HG03457 (cell line): ENCODE results near the gene SLC25A21.
"Not testable (repeated sequence)": the region's sequence is repeated elsewhere in the genome, so short reads cannot be mapped to it uniquely, and the experiment has no call there.

Source experiments
- ATAC-seq: cut with Tn5 transposase; IDR thresholded peaks from one replicate; pipeline ENCODE4 v1.9.1; 2021; ENCODE audit warnings: moderate number of reproducible peaks; ENCODE audit not compliant: unreplicated experiment

Gene SLC25A21

GRCh38 chr14:37091651-37092050, 80.8 kb downstream of the SLC25A21 start:
- no peak for ATAC-seq

DNA sequence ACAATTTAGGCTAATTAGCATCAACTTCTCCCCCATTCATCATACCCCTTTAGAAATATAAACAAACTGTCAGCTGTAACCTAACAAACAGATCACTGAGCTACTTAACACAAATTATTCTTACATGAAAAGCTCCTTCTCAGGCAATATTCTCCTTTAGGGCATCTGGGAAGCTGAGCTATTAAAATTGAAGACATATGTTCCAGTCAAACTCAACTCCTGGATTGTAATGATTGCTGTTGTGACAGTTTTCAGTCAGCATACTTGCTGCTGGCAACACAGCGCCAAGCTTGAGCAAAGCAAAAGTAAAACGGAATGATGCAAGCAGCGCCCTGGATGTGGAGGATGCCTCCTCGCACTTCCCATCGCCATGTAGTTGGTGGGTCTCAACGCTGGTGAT, 82.4 kb downstream of the SLC25A21 start:
- no peak for ATAC-seq

- no peak for ATAC-seq
Measured at GRCh38 chr14:37089410-37089809, 83.0 kb downstream of the SLC25A21 start.

- ATAC-seq = no peak
Measured at GRCh38 chr14:37088356-37089215, 83.8 kb downstream of the SLC25A21 start.

GRCh38 chr14:37087520-37087919, 84.9 kb downstream of the SLC25A21 start:
- no peak for ATAC-seq

GRCh38 chr14:37083599-37083998, 88.8 kb downstream of the SLC25A21 start:
- no peak for ATAC-seq

- ATAC-seq = no peak
Measured at GRCh38 chr14:37082449-37082848, 90.0 kb downstream of the SLC25A21 start.

DNA sequence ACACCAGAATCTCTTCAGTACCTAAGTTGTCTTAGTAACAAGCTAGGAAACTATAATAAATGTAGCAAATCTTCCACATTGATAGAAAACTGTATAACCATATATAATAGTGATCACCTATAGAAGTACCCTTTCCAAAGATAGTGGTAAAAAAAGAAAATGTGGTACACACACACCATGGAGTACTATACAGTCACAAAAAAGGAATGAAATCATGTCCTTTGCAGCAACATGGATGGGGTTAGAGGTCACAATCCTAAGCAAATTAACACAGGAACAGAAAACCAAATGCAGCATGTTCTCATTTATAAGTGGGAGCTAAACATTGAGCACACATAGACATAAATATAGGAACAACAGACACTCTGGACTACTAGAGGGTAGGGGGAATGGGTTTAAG, 90.5 kb downstream of the SLC25A21 start:
- no peak for ATAC-seq

DNA sequence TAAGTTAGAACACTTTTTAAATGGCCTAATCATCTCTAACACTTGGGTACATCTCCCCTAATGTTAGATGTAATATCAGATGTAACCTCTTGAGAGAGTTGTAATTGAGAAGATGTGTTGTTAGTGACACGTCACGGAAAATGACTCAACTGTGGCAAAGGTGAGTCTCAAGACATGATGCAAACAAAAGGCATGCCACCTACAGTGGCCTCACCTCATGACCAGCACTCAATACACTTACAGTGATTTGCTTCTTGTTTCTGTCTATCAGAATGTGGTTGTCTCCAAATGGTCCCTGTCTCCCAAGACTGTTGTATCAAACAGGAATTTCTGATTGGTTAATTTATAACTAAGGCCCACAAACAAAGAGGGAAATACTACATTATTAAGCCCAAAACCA, 91.2 kb downstream of the SLC25A21 start:
- no peak for ATAC-seq

GRCh38 chr14:37078131-37078530, 94.3 kb downstream of the SLC25A21 start:
- no peak for ATAC-seq

DNA sequence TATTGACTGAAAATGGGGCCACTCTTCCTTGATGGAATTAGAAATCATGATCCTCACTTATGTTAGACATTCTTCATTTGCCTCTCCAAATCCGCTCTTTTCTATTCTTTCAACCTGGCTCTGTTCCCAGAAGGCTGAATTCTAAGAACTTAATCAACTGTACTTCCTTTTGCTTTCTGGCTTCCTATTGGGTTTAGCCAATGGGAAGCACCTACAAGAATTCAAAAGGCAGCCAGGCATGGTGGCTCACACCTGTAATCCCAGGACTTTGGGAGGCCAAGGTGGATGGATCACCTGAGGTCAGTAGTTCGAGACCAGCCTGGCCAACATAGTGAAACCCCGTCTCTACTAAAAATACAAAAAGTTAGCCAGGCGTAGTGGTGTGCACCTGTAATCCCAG, 98.1 kb downstream of the SLC25A21 start:
- ATAC-seq = not testable (repeated sequence)

- ATAC-seq = no peak
Measured at GRCh38 chr14:37063467-37064240, 108.8 kb downstream of the SLC25A21 start.

- no peak for ATAC-seq
Measured at GRCh38 chr14:37062191-37062803, 110.1 kb downstream of the SLC25A21 start.

- ATAC-seq = no peak
Measured at GRCh38 chr14:37061697-37062096, 110.7 kb downstream of the SLC25A21 start.

DNA sequence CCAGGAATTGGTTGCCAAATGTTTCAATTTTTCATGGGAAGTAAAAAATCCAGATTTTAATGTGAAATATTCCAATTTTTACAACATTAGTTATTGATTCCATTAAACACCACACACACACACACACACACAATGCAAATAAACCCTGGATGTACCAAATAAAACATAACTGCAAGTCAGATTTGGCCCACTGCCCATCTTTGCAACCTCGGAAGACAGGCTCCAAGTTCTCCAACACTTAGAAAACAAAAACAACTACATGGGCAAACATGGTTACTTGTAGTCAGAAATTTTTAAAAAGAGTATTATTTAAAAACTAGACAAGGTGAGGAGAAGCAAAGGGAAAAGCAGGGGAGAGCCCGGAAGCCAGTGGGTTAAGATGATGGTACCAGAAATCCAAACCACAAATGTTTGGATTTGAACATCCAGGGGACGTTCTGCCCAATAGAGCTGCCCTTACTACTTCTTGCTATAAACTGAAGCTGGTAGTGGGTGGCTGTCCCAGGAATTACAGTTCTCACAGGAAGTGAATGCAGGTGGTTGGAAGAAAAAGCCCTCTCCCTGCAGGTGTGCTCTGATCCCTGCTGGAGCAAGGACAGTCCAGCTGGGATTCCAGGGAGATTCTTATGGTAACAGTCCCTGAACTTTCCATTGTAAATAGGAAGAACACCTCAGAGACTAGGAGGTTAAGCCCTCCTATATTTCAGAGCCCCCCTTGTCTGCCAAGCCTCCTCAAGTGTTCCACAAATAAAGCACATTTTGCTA, 111.7 kb downstream of the SLC25A21 start:
- ATAC-seq = no peak

- no peak for ATAC-seq
Measured at GRCh38 chr14:37057776-37058175, 114.6 kb downstream of the SLC25A21 start.

GRCh38 chr14:37056473-37056872, 115.9 kb downstream of the SLC25A21 start:
- no peak for ATAC-seq

- ATAC-seq = no peak
Measured at GRCh38 chr14:37054869-37055268, 117.5 kb downstream of the SLC25A21 start.

DNA sequence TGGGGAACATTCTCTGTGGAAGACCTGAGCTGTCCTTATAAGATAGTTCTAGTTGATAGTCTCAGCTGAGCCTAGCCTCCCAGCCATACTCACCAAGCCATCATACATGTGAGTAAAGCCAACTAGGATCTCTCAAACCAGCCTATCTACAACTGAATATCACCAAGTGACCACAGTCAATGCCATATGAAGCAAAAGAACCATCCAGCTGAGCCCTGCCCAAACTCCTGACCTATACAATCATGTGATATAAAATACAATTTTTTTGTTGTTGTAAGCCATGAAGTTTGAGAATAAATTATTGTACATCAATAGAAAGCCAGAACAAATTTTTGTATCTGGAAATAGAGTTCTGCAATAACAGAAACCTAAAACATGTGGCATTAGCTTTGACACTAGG, 118.3 kb downstream of the SLC25A21 start:
- no peak for ATAC-seq

DNA sequence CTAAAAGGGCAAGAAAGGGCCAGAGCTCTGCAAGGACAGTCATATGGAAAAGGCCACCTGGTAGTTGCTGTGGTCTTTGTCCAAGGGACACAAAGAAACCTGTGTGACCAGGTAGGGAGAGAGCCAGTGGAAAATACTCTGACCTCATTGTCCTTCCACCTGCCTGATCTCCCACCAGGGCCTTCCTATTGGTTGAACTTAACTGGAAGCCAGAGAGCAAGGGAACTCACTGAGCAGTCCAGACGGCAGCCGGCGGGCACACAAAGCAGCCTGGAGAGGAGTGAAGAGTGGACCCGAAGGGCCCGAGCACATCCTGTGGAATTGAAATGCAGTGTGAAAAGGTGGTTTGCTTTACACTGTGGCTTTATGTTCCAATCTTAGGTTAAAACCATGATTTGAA, 120.7 kb downstream of the SLC25A21 start:
- ATAC-seq = no peak

DNA sequence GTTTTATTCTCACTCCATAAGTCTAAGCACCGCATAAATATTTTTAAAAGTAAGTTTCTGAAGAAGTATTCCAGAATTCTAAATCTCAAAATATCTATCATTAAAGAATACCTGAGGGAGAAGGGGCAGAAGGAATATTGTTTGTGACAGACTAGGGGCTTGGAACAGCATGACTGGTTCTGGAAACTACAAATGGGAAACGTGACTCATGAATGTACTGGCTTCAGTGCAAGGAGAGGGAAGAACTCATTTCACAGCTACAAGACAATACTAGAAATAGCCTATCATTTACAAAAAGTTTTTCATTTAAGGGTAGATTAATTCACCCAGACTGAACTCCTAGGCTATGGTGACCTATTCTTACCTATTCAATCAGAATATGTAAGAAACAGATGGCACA, 121.3 kb downstream of the SLC25A21 start:
- ATAC-seq = no peak
